ENCODE data around the gene PLD4.

GRCh38 chr14:104876251-104876699 lies 48.4 kb upstream of the PLD4 start:
- TF ChIP-seq CTCF (IDR thresholded peaks at IDR 0.05), result no peak
- TF ChIP-seq POLR2A (IDR thresholded peaks at IDR 0.05), result no peak

All from body of pancreas (tissue), 4 donors.